ENCODE data around the gene AGR3. TPM values are rescaled to one million over a fixed set of nuclear protein-coding genes. Genes with fewer than 3 reads are reported as not detected.

Gene AGR3
- total and polyA plus RNA-seq, 8 donors, result 14.2 to 74.0 (median 24.2) TPM; not detected in 3

DNA sequence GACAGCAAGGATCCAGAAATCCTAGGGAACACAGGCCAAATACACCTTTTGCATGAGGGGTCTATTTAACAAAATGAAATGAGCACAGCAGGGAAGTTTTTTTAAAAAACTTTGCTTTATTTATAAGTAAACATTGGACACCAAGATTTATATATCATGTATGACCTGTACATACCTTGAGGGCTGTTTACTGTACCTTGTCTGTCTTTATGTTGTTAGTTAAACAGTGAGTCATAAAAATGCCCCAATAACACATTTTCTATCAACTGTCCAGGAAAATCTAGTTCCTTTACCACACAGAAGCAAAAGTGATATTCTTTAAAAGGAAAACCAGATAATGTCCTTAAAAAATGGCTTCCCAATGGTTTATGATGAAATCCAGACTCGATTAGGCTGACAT lies 45.1 kb upstream of the AGR3 start:
- Histone ChIP-seq H3K9me3 (no peaks in the 10 kb centered on the region), H3K4me1 (peaks cover 6 to 28% (median 26%) of the 10 kb centered on the region in 4 donors), H3K27ac (peak overlapping the region in 2 of 5 donors; percentile 49 to 53), H3K36me3 (no peaks in the 10 kb centered on the region), H3K4me3 (no peak overlapping the region), H3K27me3 (no peaks in the 10 kb centered on the region)
- intact Hi-C loops (cut with DNase I; ENCODE audit: low total_unique reads), result no loop called here
- WGBS, 5 donors, result 61 to 93% (median 81%) methylated on average over 1 of the region's 1 CpG
- TF ChIP-seq, protein P1, sequence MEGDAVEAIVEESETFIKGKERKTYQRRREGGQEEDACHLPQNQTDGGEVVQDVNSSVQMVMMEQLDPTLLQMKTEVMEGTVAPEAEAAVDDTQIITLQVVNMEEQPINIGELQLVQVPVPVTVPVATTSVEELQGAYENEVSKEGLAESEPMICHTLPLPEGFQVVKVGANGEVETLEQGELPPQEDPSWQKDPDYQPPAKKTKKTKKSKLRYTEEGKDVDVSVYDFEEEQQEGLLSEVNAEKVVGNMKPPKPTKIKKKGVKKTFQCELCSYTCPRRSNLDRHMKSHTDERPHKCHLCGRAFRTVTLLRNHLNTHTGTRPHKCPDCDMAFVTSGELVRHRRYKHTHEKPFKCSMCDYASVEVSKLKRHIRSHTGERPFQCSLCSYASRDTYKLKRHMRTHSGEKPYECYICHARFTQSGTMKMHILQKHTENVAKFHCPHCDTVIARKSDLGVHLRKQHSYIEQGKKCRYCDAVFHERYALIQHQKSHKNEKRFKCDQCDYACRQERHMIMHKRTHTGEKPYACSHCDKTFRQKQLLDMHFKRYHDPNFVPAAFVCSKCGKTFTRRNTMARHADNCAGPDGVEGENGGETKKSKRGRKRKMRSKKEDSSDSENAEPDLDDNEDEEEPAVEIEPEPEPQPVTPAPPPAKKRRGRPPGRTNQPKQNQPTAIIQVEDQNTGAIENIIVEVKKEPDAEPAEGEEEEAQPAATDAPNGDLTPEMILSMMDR (IDR thresholded peaks at IDR 0.05), result no peak
- TF ChIP-seq POLR2A (IDR thresholded peaks at IDR 0.05) (no peak), EP300 (IDR thresholded peaks at IDR 0.05) (no peak), POLR2AphosphoS5 (IDR thresholded peaks at IDR 0.05) (no peak)
- DNase-seq, result no peak

DNA sequence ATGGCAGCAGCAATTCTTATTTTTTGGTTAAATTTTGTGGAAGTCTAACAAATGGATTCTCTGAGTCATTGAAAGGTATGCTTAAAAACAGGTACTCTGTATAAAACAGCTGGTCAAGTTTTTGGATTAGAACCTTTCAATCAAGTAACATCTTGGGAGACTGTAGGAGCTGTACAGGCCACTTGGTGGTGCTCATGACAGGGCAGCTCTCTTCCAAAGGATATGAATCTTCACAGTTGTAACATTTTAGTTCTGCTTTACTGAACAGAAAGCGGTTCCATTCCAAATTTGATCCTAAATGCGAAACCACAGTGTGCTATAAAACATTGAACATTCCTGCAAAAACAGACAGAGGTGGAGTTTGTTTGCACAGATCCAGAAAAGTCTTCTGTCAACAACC lies 44.5 kb upstream of the AGR3 start:
- Histone ChIP-seq H3K4me3 (no peak overlapping the region), H3K9me3 (no peaks in the 10 kb centered on the region), H3K27me3 (no peaks in the 10 kb centered on the region), H3K4me1 (peaks cover 6 to 34% (median 31%) of the 10 kb centered on the region in 4 donors), H3K36me3 (no peaks in the 10 kb centered on the region), H3K27ac (peak overlapping the region in 1 of 5 donors; percentile 40)
- TF ChIP-seq POLR2AphosphoS5 (IDR thresholded peaks at IDR 0.05), result peak in 1 of 3 donors; percentile 28
- no peak for TF ChIP-seq EP300 (IDR thresholded peaks at IDR 0.05)
- TF ChIP-seq, protein P1 (IDR thresholded peaks at IDR 0.05), result peak in 5 of 7 experiments; percentile 27 to 61 (median 40)
- WGBS, 5 donors, result 27 to 62% (median 56%) methylated on average over 2 of the region's 2 CpGs
- intact Hi-C loops (cut with DNase I; ENCODE audit: low total_unique reads), result no loop called here
- peak in 1 of 2 donors; percentile 54 for DNase-seq

DNA sequence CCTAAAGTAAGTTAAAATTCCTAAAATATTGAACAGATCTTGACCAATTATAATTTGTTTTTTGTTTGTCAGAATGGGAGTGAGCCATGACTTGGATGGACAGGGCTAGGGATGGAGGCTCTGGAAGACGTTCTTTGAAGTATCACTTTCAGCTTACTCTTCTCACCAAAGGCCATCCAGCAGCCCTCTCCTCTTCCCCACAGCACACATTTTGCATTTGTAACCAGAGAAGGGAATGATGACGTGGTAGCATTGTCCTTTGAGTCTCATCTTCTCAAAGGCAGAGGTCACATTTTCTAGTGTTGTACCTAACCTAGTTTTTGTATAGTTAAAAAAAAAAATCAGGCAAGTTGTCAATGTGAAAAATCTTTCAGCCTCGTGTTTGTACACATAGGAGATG lies 43.8 kb upstream of the AGR3 start:
- WGBS, 5 donors, result 62 to 72% (median 70%) methylated on average over 3 of the region's 3 CpGs

DNA sequence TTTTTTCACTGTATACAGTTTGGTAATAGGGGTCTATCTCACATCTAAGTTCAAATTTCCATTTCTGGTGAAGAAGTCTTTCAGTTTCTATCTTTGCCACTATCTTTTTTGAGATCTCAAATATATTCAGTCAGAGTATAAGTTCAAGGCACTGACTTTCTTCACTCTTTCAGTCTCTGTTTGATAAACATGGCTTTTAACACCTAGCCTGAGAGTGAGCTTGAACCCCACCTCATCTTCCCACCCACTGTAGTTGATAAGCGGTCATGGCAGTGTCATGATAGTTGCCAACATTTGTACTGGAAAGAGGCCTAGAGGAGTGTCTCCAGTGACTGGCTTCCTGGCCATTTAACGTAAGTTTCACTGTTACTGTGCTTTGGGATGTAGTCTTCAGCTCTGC lies 41.2 kb upstream of the AGR3 start:
- 48 to 77% (median 64%) methylated on average over 2 of the region's 2 CpGs for WGBS, 5 donors
- no peak for DNase-seq
- Histone ChIP-seq H3K36me3 (no peaks in the 10 kb centered on the region), H3K27me3 (no peaks in the 10 kb centered on the region), H3K9me3 (no peaks in the 10 kb centered on the region), H3K4me1 (peaks cover 6 to 38% (median 28%) of the 10 kb centered on the region in 4 donors), H3K27ac (peak overlapping the region; percentile 16 to 69 (median 67)), H3K4me3 (no peak overlapping the region)
- TF ChIP-seq, protein P1 (IDR thresholded peaks at IDR 0.05), result no peak
- TF ChIP-seq POLR2A (IDR thresholded peaks at IDR 0.05), result no peak
- TF ChIP-seq EP300 (IDR thresholded peaks at IDR 0.05), result no peak
- TF ChIP-seq POLR2AphosphoS5 (IDR thresholded peaks at IDR 0.05), result no peak
- intact Hi-C loops (cut with DNase I; ENCODE audit: low total_unique reads), result no loop called here

More for the DNA sequence above, 43.8 kb upstream of the AGR3 start:
- no peak overlapping the region for H3K4me3 ChIP-seq
- no peaks in the 10 kb centered on the region for H3K27me3 ChIP-seq
- H3K4me1 ChIP-seq, result peaks cover 6 to 40% (median 35%) of the 10 kb centered on the region in 4 donors
- TF ChIP-seq POLR2AphosphoS5 (IDR thresholded peaks at IDR 0.05), result no peak
- no peak for TF ChIP-seq POLR2A (IDR thresholded peaks at IDR 0.05)
- no peaks in the 10 kb centered on the region for H3K36me3 ChIP-seq
- no peak for DNase-seq
- H3K27ac ChIP-seq, result no peak overlapping the region
- intact Hi-C loops (cut with DNase I; ENCODE audit: low total_unique reads), result no loop called here
- no peaks in the 10 kb centered on the region for H3K9me3 ChIP-seq

DNA sequence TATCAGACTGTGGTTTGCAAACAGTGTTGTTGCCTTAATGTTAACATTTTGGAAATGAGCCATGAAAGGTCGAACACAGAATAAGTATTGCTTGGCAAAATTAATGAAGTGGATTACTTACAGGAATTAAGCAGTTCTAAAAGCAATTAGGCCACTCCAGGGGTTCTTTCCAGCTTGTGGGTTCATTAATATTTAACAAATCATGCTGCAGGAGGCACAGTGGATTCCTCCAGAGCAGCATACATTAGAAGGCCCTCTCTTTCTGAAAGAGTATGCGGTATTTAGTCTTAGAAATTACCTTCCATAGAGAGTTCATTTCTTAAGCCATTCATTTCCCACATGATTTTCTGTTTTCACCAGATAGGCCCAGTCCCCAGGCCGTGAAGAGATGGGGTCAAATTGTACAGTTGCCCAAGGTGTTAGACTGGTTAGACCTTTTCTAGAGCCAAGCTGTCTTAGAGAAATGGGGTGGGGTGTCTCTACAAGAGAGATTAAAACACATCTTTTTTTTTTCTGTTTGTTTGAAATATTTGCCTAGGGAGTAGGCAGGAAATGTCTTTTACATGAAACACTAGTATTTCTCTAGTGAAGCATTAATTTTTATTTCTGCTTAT lies 40.0 kb upstream of the AGR3 start:
- no peak overlapping the region for H3K4me3 ChIP-seq
- no peaks in the 10 kb centered on the region for H3K36me3 ChIP-seq
- H3K27me3 ChIP-seq, result no peaks in the 10 kb centered on the region
- intact Hi-C loops (cut with DNase I; ENCODE audit: low total_unique reads), result no loop called here
- TF ChIP-seq, protein P1 (IDR thresholded peaks at IDR 0.05), result no peak
- peak in 1 of 3 donors; percentile 4 for TF ChIP-seq POLR2AphosphoS5 (IDR thresholded peaks at IDR 0.05)
- TF ChIP-seq EP300 (IDR thresholded peaks at IDR 0.05), result no peak
- 22 to 49% (median 29%) methylated on average over 3 of the region's 3 CpGs for WGBS, 5 donors
- no peaks in the 10 kb centered on the region for H3K9me3 ChIP-seq
- H3K27ac ChIP-seq, result peak overlapping the region; percentile 56 to 69 (median 66)
- peak; percentile 28 to 79 for DNase-seq
- H3K4me1 ChIP-seq, result peaks cover 0 to 32% (median 23%) of the 10 kb centered on the region in 4 donors

Data from stomach (tissue), 9 donors.